Upper lobe of left lung (tissue), 6 donors: ENCODE results near the gene ZFP14. TPM values are rescaled to one million over a fixed set of nuclear protein-coding genes. Genes with fewer than 3 reads are reported as not detected.

Experiments
- ATAC-seq, 2 donors: fragments of 200-7000 bp; cut with Tn5 transposase; one replicate each; pipeline ENCODE4 v1.9.1; 2022; ENCODE audit warnings: mild to moderate bottlenecking in 2 of 2, moderate library complexity in 2 of 2; ENCODE audit not compliant: low FRiP score in 2 of 2
- DNase-seq, 2 donors: peaks; one replicate each; pipeline ENCODE4 v3.0.0-alpha.2; 2019 to 2020
- H3K27ac ChIP-seq, 4 donors: fragments of 200-600 bp; sonication (generic); one replicate each; pipeline ENCODE4 v1.5.1; 2016 to 2019
- H3K27me3 ChIP-seq, 4 donors: fragments of 200-600 bp; sonication (generic); one replicate each; pipeline ENCODE4 v1.5.1; 2017 to 2019
- H3K36me3 ChIP-seq, 4 donors: fragments of 200-600 bp; sonication (generic); one replicate each; pipeline ENCODE4 v1.5.1; 2016 to 2019
- H3K4me1 ChIP-seq, 4 donors: fragments of 200-600 bp; sonication (generic); one replicate each; pipeline ENCODE4 v1.5.1; 2018 to 2019
- H3K4me3 ChIP-seq, 4 donors: fragments of 200-600 bp; sonication (generic); one replicate each; pipeline ENCODE4 v1.5.1; 2017 to 2019; ENCODE audit warnings: mild to moderate bottlenecking in 2 of 4, moderate library complexity in 1 of 4
- H3K9me3 ChIP-seq, 4 donors: fragments of 200-600 bp; sonication (generic); one replicate each; pipeline ENCODE4 v1.5.1; 2018 to 2019
- CTCF ChIP-seq, 6 experiments: fragments of 450-650 bp in 4 of 6; fragments of 200-600 bp in 2 of 6; sonication (generic) in 2 of 6; IDR thresholded peaks; one replicate each; pipeline ENCODE4 v1.5.1; 2016 to 2019; ENCODE audit warnings: antibody characterized with exemption in 6 of 6
- EP300 ChIP-seq, 4 donors: sonication (generic); formaldehyde crosslinking; IDR thresholded peaks; one replicate each; pipeline ENCODE4 v1.5.1; 2017; ENCODE audit warnings: antibody characterized with exemption in 4 of 4, control low read depth in 2 of 4
- POLR2A ChIP-seq, 4 donors: fragments of 450-650 bp; IDR thresholded peaks; one replicate each; pipeline ENCODE4 v1.5.1; 2016 to 2017; ENCODE audit warnings: antibody characterized with exemption in 4 of 4, mild to moderate bottlenecking in 2 of 4
- POLR2AphosphoS5 ChIP-seq, 2 donors: sonication (generic); formaldehyde crosslinking; IDR thresholded peaks; one replicate each; pipeline ENCODE4 v1.5.1; 2017; ENCODE audit warnings: antibody characterized with exemption in 2 of 2
- WGBS, 2 donors: methylation state at CpG; one replicate each; pipeline ENCODE4 v1.1.5; 2017 to 2018; 5-methylcytosine and 5-hydroxymethylcytosine counted together
- total RNA-seq, 6 donors: library from RNA; depleted of rRNA in 4 of 6; stranded (reverse); fragments of >200 nt in 4 of 6; gene quantifications; one replicate each; pipeline versions ENCODE4 v1.1.0 to v1.2.1, GENCODE V29; 2016 to 2021
- donor health status: DM: no; HTN: no; CAD: no; lungs with moderate emphysema.
- donor health status: DM: no; HTN: yes; CAD: no; lungs with severe emphysema.

ZFP14 gene
- total RNA-seq, 6 donors from 2014 or later, result 1.7 to 11.5 (median 6.1) TPM

- H3K4me3 ChIP-seq, result peak overlapping the region in 2 of 4 donors; percentile 82 to 91
- no peaks in the 10 kb centered on the region for H3K27me3 ChIP-seq
- H3K36me3 ChIP-seq, result no peaks in the 10 kb centered on the region
- peaks cover 0 to 10% (median 6%) of the 10 kb centered on the region in 4 donors for H3K9me3 ChIP-seq
- peaks cover 8 to 17% (median 13%) of the 10 kb centered on the region in 4 donors for H3K4me1 ChIP-seq
- TF ChIP-seq POLR2AphosphoS5 (IDR thresholded peaks at IDR 0.05) (no peak), CTCF (IDR thresholded peaks at IDR 0.05) (no peak), EP300 (IDR thresholded peaks at IDR 0.05) (no peak), POLR2A (IDR thresholded peaks at IDR 0.05) (no peak)
- DNase-seq (no peak), ATAC-seq (no peak)
- 68 to 69% methylated on average over 9 to 10 of the region's 10 CpGs for WGBS, 2 donors
- peak overlapping the region in 3 of 4 donors; percentile 84 to 85 (median 85) for H3K27ac ChIP-seq
Observed at GRCh38 chr19:36377541-36378178, 1.3 kb downstream of the ZFP14 start.

GRCh38 chr19:36373638-36374156, 5.3 kb downstream of the ZFP14 start:
- Histone ChIP-seq H3K4me1 (peaks cover 8 to 13% (median 11%) of the 10 kb centered on the region in 4 donors), H3K36me3 (peaks cover 0 to 5% (median 0%) of the 10 kb centered on the region in 4 donors), H3K27me3 (no peaks in the 10 kb centered on the region), H3K4me3 (no peak overlapping the region), H3K9me3 (peaks cover 0 to 34% (median 28%) of the 10 kb centered on the region in 4 donors), H3K27ac (no peak overlapping the region)
- WGBS, 2 donors, result 97% methylated on average over 5 of the region's 5 CpGs
- DNase-seq (no peak), ATAC-seq (no peak)
- TF ChIP-seq POLR2A (IDR thresholded peaks at IDR 0.05), result no peak
- TF ChIP-seq CTCF (IDR thresholded peaks at IDR 0.05), result no peak
- TF ChIP-seq POLR2AphosphoS5 (IDR thresholded peaks at IDR 0.05), result no peak
- no peak for TF ChIP-seq EP300 (IDR thresholded peaks at IDR 0.05)

- peaks cover 0 to 43% (median 35%) of the 10 kb centered on the region in 4 donors for H3K9me3 ChIP-seq
- DNase-seq (no peak), ATAC-seq (no peak)
- H3K4me3 ChIP-seq, result no peak overlapping the region
- no peak overlapping the region for H3K27ac ChIP-seq
- TF ChIP-seq CTCF (IDR thresholded peaks at IDR 0.05), result no peak
- TF ChIP-seq POLR2A (IDR thresholded peaks at IDR 0.05), result no peak
- TF ChIP-seq POLR2AphosphoS5 (IDR thresholded peaks at IDR 0.05), result no peak
- no peak for TF ChIP-seq EP300 (IDR thresholded peaks at IDR 0.05)
- H3K27me3 ChIP-seq, result no peaks in the 10 kb centered on the region
- H3K4me1 ChIP-seq, result no peaks in the 10 kb centered on the region
- peaks cover 3 to 18% (median 10%) of the 10 kb centered on the region in 4 donors for H3K36me3 ChIP-seq
Observed at GRCh38 chr19:36371886-36372285, 7.1 kb downstream of the ZFP14 start.

- no peak for TF ChIP-seq CTCF (IDR thresholded peaks at IDR 0.05)
- TF ChIP-seq EP300 (IDR thresholded peaks at IDR 0.05), result no peak
- no peak for TF ChIP-seq POLR2A (IDR thresholded peaks at IDR 0.05)
- no peak for TF ChIP-seq POLR2AphosphoS5 (IDR thresholded peaks at IDR 0.05)
- ATAC-seq (no peak), DNase-seq (no peak)
- H3K36me3 ChIP-seq, result peaks cover 40 to 73% (median 58%) of the 10 kb centered on the region in 4 donors
- H3K4me1 ChIP-seq, result no peaks in the 10 kb centered on the region
- 78 to 90% methylated on average over 6 of the region's 6 CpGs for WGBS, 2 donors
- H3K27me3 ChIP-seq, result no peaks in the 10 kb centered on the region
- no peak overlapping the region for H3K4me3 ChIP-seq
- H3K9me3 ChIP-seq, result peaks cover 0 to 53% (median 28%) of the 10 kb centered on the region in 4 donors
- H3K27ac ChIP-seq, result no peak overlapping the region
Observed at GRCh38 chr19:36363845-36364244, 15.2 kb downstream of the ZFP14 start.
